Measurements from ENCODE around the gene DGCR8.

DGCR8 gene

GRCh38 chr22:20135806-20136602 is 56.0 kb downstream of the DGCR8 start:
- DNase-seq (ENCODE audit: low read depth, low spot score), result no peak
- H3K4me3 ChIP-seq (ENCODE audit: low read depth, low read length), result no peak overlapping the region
- in situ Hi-C loops (cut with HindIII; ENCODE audit: low sequenced_read_pairs), result no loop called here

GRCh38 chr22:20136603-20136873 is 56.5 kb downstream of the DGCR8 start:
- no peak for DNase-seq (ENCODE audit: low read depth, low spot score)
- no peak overlapping the region for H3K4me3 ChIP-seq (ENCODE audit: low read depth, low read length)
- TF ChIP-seq CTCF (IDR thresholded peaks at IDR 0.05; ENCODE audit: low read depth, low read length), result no peak
- in situ Hi-C loops (cut with HindIII; ENCODE audit: low sequenced_read_pairs), result no loop called here

More at GRCh38 chr22:20135806-20136602, 56.0 kb downstream of the DGCR8 start:
- no peak for TF ChIP-seq CTCF (IDR thresholded peaks at IDR 0.05; ENCODE audit: low read depth, low read length)

DNA sequence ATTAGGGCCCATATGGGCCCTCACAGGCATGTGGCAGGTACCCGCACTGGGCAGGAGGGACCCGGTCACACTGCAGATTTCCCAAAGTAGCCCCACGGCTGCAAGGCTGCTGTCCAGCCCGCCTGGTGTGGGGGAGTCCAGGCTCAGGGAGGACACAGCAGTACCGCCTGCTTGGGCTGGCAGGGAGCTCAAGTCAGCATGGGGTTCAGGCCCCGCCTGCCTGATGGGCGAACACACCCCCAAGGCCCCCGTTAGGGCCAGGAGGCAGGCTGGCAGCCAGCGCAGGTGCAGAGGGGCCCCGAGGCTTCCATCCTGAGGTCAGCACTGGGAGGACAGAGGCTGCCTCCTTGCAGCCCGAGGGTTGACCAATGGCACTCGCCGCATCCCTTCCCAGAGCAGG is 57.1 kb downstream of the DGCR8 start:
- TF ChIP-seq CTCF (IDR thresholded peaks at IDR 0.05; ENCODE audit: low read depth, low read length), result no peak
- no peak overlapping the region for H3K4me3 ChIP-seq (ENCODE audit: low read depth, low read length)
- in situ Hi-C loops (cut with HindIII; ENCODE audit: low sequenced_read_pairs), result no loop called here
- DNase-seq (ENCODE audit: low read depth, low spot score), result no peak

- DNase-seq (ENCODE audit: low read depth, low spot score), result no peak
- no peak overlapping the region for H3K4me3 ChIP-seq (ENCODE audit: low read depth, low read length)
- in situ Hi-C loops (cut with HindIII; ENCODE audit: low sequenced_read_pairs), result no loop called here
- no peak for TF ChIP-seq CTCF (IDR thresholded peaks at IDR 0.05; ENCODE audit: low read depth, low read length)
These were observed 57.8 kb downstream of the DGCR8 start for GRCh38 chr22:20137671-20138416.

DNA sequence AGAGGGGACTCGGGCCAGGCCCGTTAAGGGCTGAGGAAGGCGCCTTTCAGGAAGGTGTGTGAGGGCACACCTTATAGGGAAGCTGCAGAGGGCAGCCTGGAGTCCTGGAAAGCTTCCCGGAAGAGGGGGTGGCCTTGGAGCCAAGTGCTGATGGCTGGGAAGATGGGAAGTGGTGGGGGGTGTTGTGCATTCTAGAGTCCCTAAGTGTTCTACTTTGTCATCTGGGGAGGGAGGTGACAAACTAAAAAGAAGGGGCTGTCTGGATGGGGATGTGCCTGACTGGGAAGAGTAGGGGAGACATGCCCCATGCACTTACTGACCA is 58.3 kb downstream of the DGCR8 start:
- no peak overlapping the region for H3K4me3 ChIP-seq (ENCODE audit: low read depth, low read length)
- no peak for DNase-seq (ENCODE audit: low read depth, low spot score)
- in situ Hi-C loops (cut with HindIII; ENCODE audit: low sequenced_read_pairs), result no loop called here
- TF ChIP-seq CTCF (IDR thresholded peaks at IDR 0.05; ENCODE audit: low read depth, low read length), result no peak

DNA sequence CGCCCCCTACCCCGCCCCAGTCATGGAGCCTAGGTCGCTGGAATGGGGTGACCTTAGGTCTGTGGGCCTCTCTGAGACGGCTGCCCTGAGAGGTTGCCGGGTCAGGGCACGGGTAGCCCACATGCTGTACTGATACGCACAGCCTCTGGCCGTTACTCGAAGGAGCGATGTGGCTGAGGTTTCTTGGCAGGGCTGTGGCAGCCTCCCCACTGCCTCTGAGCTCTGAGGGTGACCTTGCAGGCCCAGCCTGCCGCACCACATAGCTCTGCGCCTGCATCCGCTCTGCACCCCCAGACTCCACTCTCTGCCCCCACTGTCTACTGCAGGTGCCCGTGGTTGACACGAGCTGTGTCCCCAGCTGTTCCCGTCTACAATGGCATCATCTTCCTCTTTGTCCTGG is 58.8 kb downstream of the DGCR8 start:
- TF ChIP-seq CTCF (IDR thresholded peaks at IDR 0.05; ENCODE audit: low read depth, low read length), result no peak
- in situ Hi-C loops (cut with HindIII; ENCODE audit: low sequenced_read_pairs), result no loop called here
- no peak for DNase-seq (ENCODE audit: low read depth, low spot score)
- H3K4me3 ChIP-seq (ENCODE audit: low read depth, low read length), result no peak overlapping the region

Data from astrocyte of the spinal cord (primary cell).